Measurements from ENCODE around the gene KCNG2.

The KCNG2 gene

DNA sequence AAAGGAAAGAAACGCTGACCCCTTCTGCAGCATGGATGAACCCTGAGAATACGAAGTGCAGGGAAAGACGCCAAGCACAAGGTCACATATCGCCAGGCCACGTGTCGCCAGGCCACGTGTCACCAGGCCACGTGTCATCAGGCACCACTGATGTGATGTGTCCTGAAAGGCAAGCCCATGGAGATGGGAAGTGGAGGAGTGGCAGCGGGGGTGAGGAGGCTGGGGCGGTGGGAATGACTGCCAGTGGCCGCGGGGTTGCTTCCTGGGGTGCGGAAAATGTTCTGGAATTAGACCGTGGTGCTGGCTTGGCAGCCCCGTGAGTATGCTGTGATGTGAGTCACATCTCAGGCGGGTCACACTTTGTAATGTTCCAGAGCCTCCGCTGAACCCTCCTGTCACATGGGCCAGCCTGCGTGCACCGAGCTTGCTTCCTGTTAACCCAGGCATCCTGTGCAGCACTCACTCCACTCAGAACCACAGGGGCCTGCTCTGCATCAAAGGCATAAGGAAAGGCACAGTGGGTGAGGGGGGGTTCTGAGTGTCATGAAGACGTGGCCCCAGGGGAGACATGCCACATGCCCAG is 114.8 kb downstream of the KCNG2 start:
- peak in 1 of 2 donors; percentile 16 for DNase-seq

- no peak for DNase-seq
These were observed 115.5 kb downstream of the KCNG2 start for GRCh38 chr18:79912994-79913831.

- DNase-seq, result no peak
These were observed 116.9 kb downstream of the KCNG2 start for GRCh38 chr18:79914614-79915160.

DNA sequence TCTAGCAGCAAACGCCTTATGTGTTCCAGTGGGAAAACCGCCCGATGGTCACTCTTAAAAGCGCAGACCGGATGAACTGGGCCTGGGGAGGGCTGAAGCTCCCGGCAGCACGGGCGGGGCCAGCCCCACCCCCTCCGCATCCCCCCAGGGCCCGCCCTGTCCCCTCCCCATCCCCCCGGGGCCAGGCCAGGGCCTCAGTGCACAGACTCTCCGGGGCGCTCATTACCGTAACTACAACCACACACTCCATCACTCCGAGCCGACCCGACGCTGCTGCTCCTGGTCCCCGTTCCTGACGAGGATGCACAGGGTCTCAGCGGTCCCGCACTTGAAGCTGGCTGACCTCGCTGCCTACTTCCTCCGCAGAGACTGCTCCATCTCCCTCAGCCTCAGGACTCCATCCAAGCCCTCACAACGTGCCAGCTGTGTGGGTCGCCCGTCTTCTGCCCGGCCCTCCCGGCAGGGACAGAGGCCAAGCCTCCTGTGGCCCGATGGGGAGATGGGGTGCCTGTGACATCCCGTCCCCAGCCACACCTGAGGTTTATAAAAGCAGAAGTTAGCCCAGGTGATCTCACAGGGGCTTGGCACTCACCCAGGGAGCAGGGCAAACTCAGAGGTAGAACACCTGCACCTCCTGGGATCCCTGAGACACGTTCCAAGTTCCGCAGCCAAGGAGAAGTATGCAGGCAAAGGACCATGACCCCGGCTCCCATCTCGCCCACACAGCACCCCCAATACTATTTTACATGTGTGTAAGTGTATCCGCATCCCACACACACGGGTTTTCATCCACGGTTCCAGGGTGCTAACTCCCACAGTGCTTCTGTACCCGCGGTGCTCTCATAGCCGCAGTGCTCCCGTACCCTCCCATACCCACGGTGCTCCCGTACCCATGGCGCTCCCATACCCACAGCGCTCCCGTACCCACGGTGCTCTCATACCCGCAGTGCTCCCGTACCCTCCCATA is 117.7 kb downstream of the KCNG2 start:
- no peak for DNase-seq

DNA sequence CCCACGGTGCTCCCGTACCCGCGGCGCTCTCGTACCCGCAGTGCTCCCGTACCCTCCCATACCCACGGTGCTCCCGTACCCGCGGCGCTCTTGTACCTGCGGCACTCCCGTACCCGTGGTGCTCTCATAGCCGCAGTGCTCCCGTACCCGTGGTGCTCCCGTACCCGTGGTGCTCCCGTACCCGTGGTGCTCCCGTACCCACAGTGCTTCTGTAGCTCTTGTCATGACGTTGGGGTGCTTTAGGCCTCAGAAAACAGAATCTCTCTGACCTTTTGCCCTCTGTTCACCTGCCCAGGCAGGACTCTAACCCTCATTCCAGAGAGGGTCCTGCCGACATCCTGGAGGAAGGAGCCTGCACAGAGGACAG is 118.4 kb downstream of the KCNG2 start:
- no peak for DNase-seq

GRCh38 chr18:79916546-79917168 is 118.9 kb downstream of the KCNG2 start:
- DNase-seq, result no peak

DNA sequence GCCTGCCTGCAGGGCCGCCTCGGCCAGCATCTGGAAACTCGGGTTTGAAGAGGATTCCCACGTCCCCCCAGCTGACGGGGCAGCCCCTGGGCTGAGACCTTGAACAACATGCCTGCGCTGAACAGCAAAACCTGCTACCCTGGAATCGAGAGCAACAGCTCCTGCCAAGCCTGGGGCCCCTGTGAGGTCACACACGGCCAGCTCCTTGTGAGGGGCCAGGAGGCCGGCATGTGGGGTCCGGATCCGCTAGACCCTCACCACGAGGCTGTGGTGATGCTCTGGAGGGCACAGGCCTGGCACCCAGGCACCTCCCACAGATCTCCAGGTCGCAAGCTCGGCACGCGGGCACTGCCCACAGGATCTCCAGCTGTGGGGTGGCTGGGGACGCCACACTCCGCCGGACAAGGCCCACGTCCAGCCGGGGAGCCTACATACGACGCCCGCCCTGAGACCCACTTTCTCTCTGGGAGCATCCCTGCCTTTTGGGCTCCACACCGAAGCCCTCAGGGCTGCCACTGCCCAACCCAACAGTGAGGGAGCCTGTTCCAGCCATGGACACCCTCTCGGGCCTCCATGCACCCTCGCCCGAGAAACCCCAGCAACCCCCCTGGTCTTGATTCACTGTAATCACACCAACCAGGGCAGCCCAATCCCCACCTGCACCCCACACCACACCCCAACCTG is 119.6 kb downstream of the KCNG2 start:
- DNase-seq, result no peak

DNA sequence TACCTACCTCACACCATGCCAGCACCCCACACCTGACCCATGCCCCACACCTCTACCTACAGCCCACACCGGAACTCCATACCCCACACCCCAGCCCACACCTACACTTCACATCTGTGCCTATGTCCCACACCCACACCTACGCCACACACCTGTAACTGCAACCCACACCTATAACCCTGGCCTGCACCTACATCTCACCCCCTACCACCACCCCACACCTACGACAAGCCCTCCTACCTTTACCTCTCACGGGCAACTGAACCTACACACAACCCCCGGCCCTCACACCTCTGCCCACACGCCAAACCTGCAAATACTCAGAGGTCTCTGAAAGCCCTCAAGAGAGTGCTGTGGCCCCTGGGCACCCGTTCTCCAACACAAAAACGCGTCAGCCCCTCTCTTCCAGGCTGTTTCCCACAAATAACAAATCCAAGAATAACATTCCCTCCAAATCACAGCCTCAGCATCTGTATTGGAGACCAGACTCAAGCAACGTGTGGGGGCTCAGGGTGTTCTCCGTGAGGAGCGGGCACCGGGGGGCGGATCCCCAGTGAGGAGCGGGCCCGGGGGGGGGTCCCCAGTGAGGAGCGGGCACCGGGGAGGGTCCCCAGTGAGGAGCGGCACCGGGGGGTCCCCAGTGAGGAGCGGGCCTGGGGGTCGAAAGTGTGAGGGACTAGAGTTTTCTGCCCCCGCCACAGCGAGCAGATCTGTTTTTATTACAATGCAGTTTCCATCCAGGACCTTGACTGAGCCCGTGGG is 120.3 kb downstream of the KCNG2 start:
- no peak for DNase-seq

- DNase-seq, result no peak
These were observed 120.9 kb downstream of the KCNG2 start for GRCh38 chr18:79918615-79919011.

GRCh38 chr18:79919089-79919488 is 121.4 kb downstream of the KCNG2 start:
- no peak for DNase-seq

DNA sequence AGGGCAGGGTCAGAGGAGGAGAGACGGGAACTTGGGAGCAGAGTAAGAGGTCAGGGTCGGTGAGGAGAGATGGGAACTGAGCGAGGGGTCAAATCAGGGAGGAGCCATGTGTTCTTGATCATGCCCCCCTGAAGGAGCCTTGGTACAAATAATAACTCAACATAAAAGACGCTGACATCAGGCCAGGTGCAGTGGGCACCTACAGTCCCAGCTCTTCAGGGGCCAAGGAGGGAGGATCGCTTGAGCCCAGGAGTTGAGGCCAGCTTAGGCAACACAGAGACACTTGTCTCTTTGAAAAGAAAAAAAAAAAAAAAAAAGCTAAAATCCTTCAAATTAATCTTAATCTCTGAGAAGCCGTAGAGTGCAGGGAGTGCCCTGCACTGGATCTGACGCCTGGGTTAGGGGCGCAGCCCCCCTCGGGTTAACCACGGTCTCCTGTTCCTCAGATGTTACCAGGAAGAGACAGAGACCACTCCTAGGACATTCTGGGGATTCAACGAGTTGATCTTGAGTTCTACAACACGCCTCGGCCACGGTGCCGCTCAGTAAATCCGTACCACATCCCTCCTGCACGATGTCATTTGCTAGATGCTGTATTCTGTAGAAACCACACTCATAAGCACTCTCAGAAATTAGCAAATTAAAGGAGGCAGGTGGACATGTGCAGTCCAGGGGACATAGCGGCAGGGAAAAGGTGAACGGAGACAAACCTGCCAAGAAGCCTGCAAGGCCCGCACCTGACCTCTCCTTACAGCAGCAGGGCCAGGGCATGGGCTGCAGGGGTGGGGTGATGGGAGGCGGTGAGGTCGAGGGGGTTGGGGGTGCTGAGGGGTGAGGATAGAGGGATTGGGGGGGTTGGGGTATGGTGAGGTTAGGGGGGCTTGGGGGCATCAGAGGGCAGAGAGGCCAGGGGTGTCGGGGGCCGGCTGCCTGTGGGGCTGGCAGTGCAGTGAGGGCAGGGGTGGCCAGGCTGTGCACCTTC is 124.5 kb downstream of the KCNG2 start:
- DNase-seq, result no peak

GRCh38 chr18:79922971-79923411 is 125.3 kb downstream of the KCNG2 start:
- no peak for DNase-seq

DNA sequence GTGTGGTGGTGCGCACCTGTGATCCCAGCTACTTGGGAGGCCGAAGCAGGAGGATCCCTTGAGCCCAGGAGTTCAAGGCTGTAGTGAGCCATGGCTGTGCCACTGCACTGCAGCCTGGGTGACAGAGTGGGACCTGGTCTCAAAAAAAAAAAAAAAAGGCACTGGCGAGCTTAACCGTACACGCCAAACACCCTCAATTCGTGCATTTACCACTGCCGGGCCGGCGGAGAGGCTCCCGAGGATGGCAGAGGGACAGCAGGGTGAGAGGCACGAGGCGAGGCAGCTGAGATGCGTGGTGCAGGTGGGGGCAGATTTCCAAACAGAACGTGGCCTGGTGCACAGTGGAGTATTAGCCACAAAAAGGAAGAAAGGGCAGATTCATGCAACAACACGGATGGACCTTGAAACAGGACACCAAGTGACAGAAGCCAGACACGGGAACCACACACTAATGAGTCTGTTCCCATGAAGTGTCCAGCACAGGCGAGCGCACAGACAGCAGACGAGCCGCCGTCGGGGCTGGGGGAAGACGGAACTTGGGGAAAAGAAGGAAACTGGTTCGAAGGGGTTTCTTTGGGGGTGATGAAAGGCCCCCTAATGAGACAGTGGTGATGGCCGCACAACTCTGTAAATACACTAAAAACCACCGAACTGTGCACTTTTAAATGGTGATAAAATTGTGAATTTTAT is 126.3 kb downstream of the KCNG2 start:
- DNase-seq, result no peak

DNA sequence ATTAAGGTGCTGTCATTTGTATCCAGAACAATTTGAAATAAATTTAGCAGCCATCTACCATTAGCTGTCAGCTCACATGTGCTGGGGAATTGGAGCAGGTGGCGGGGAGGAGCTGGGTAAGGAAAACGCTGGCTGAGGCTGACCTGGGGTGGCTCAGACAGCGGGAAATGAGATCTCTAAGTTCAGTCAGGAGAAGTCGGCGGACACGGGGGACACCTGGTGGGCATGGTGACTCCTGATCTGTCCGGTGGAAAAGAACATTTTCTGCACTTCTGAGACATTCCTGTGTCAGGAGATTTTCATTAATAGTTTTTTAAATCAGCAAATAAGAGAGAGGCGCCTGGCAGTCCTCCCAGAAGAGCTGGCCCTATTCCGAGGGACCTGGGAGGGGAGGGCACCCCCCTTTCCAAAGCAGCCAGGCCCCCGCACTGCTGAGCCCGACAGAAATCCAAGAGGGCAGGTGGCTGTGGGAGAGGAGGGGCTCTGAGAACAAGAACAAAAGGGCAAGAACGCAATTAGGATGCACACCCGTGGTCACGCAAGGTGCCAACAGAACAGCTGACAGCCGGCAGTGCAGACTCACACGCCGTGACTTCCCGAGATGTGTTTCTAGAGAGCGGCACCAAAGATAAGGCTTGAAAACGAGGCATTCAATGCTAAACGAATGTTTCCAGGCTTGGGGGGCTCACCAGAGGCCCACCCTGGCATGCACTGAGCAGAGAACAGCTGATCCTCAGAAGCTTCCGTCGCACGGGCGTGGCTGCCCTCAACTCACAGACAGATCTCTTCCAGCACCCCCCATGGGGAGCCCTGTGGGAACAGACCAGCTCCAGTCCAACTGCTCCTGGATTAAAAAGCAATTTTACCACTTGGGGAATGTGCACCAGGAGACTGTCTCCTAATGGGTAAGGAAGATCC is 127.3 kb downstream of the KCNG2 start:
- no peak for DNase-seq

DNA sequence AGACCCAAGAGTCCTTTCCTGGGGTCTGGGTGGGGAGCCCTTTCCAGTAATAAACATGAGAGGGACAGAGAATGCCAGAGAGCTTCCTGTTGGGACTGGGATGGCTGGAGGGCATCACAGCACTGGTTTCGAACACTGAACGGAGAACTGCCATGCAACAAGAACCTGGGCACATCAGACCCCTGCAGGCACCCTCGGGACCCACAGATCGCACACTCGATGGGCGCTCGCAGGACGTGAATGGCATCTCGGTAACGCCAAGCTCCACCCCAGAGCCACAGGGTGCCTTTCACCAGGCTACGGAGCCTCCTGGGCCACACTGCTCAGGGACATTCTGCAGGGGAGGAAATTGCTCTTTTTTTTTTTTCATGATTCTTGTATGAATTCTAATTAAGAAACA is 128.6 kb downstream of the KCNG2 start:
- DNase-seq, result no peak

- no peak for DNase-seq
These were observed 129.2 kb downstream of the KCNG2 start for GRCh38 chr18:79926715-79927606.
